Measurements from ENCODE around the gene SLC24A3. TPM values are rescaled to one million over a fixed set of nuclear protein-coding genes. Genes with fewer than 3 reads are reported as not detected.
A peak's percentile ranks its signal among the peaks of the same experiment; 100 is the strongest.

Gene SLC24A3
- total and polyA plus RNA-seq, 2 of the 13 experiments (the other 11 are each of a cell fraction or from before 2014, with no cell fraction given), result not detected

- no peak for TF ChIP-seq SYNCRIP (IDR thresholded peaks at IDR 0.05; ENCODE audit: insufficient read depth, low read depth, low read length)
- peak; percentile 84 for TF ChIP-seq PBX2 (CRISPR knock-in tag; IDR thresholded peaks at IDR 0.05)
- no peak for TF ChIP-seq ZNF614 (CRISPR knock-in tag; IDR thresholded peaks at IDR 0.05; ENCODE audit: borderline replicate concordance)
- no peak; the same call in 1 of the 2 replicates for TF ChIP-seq TOPORS (CRISPR knock-in tag; IDR thresholded peaks at IDR 0.05)
- TF ChIP-seq POLR2A (IDR thresholded peaks at IDR 0.05; ENCODE audit: insufficient read depth in 1 of 2, low read depth in 2 of 2, low read length in 2 of 2), result peak in 1 of 2 experiments; percentile 30; a peak in 1 of 4 replicates
- TF ChIP-seq CENPX (CRISPR knock-in tag; IDR thresholded peaks at IDR 0.05), result no peak
- no peak for TF ChIP-seq HOMEZ (CRISPR knock-in tag; IDR thresholded peaks at IDR 0.05; ENCODE audit: low read depth)
- TF ChIP-seq JARID2 (CRISPR knock-in tag; IDR thresholded peaks at IDR 0.05; ENCODE audit: insufficient replicate concordance), result no peak
- no peak for TF ChIP-seq ZNF562 (CRISPR knock-in tag; IDR thresholded peaks at IDR 0.05; ENCODE audit: borderline replicate concordance)
- peak; percentile 18; the same call in 1 of the 2 replicates for TF ChIP-seq KMT2B (CRISPR knock-in tag; IDR thresholded peaks at IDR 0.05)
- TF ChIP-seq FOXJ3 (CRISPR knock-in tag; IDR thresholded peaks at IDR 0.05; ENCODE audit: borderline replicate concordance), result no peak
- no peak for TF ChIP-seq SAFB2 (CRISPR knock-in tag; IDR thresholded peaks at IDR 0.05; ENCODE audit: borderline replicate concordance, low read depth)
- 0 out of 2 replicates have a peak, but pooled peaks have one; percentile 4 for TF ChIP-seq KDM1A (CRISPR knock-in tag; IDR thresholded peaks at IDR 0.05)
- no peak for TF ChIP-seq ZKSCAN1 (IDR thresholded peaks at IDR 0.05; ENCODE audit: low read length)
- TF ChIP-seq ZBTB46 (CRISPR knock-in tag; IDR thresholded peaks at IDR 0.05; ENCODE audit: borderline replicate concordance), result no peak; the same call in 1 of the 2 replicates
- TF ChIP-seq MYC (CRISPR knock-in tag; IDR thresholded peaks at IDR 0.05; ENCODE audit: borderline replicate concordance), result peak; percentile 43; the same call in 1 of the 2 replicates
- TF ChIP-seq GTF2F1 (IDR thresholded peaks at IDR 0.05; ENCODE audit: low read length), result no peak
- no peak for TF ChIP-seq ZFP91 (CRISPR knock-in tag; IDR thresholded peaks at IDR 0.05; ENCODE audit: borderline replicate concordance)
- no peak for TF ChIP-seq ZZZ3 (CRISPR knock-in tag; IDR thresholded peaks at IDR 0.05; ENCODE audit: borderline replicate concordance)
- no peak for TF ChIP-seq TBL1XR1 (IDR thresholded peaks at IDR 0.05; ENCODE audit: borderline replicate concordance, low read length, partially characterized antibody)
- TF ChIP-seq TFE3 (CRISPR knock-in tag; IDR thresholded peaks at IDR 0.05), result no peak
- TF ChIP-seq GATAD2A (CRISPR knock-in tag; IDR thresholded peaks at IDR 0.05), result peak; percentile 22; the same call in 1 of the 2 replicates
Measured at GRCh38 chr20:19758501-19759331, 546.3 kb downstream of the SLC24A3 start (continued).
